CD4-positive, alpha-beta T cell (primary cell): ENCODE measurements around the gene TRMT61A. TPM values are rescaled to one million over a fixed set of nuclear protein-coding genes. Genes with fewer than 3 reads are reported as not detected.
A peak's percentile ranks its signal among the peaks of the same experiment; 100 is the strongest.

Experiments
- ATAC-seq: fragments of 200-7000 bp; cut with Tn5 transposase; one replicate; pipeline ENCODE4 v1.10.0; 2022; ENCODE audit warnings: mild to moderate bottlenecking; ENCODE audit not compliant: poor library complexity
- CTCF ChIA-PET: fragments of 350-600 bp; sonication (Branson Sonifier 250); formaldehyde crosslinking; loops from one replicate; lab custom pipeline; 2021; ENCODE audit warnings: antibody characterized with exemption, inconsistent platforms; lab: Charles Lee
- POLR2A ChIA-PET: fragments of 350-600 bp; sonication (Branson Sonifier 250); formaldehyde crosslinking; loops from one replicate; lab custom pipeline; 2021; ENCODE audit warnings: antibody characterized with exemption, inconsistent platforms; lab: Charles Lee
- DNase-seq, 14 experiments: peaks; one replicate each; pipeline ENCODE4 v3.0.0-alpha.2; 2013 to 2020; ENCODE audit warnings: mixed read lengths in 2 of 14
- H3K27ac ChIP-seq, 2 donors: one replicate each; pipeline versions ENCODE4 v1.5.1 to v1.7.0; 2013; ENCODE audit warnings: low read length in 2 of 2, low read depth in 1 of 2, mild to moderate bottlenecking in 1 of 2
- H3K27me3 ChIP-seq, 2 experiments: 1 replicate in 1 of 2; 2 replicates in 1 of 2; pipeline versions ENCODE4 v1.6.1 to v1.7.0; 2013; ENCODE audit warnings: low read length in 2 of 2, control low read depth in 1 of 2, mild to moderate bottlenecking in 1 of 2, moderate library complexity in 1 of 2; ENCODE audit not compliant: insufficient read depth in 2 of 2, control insufficient read depth in 1 of 2
- H3K36me3 ChIP-seq: one replicate; pipeline ENCODE4 v1.6.1; 2013; ENCODE audit warnings: low read length, control low read depth; ENCODE audit not compliant: insufficient read depth
- H3K4me1 ChIP-seq: one replicate; pipeline ENCODE4 v1.6.1; 2013; ENCODE audit warnings: low read length, control low read depth; ENCODE audit not compliant: insufficient read depth
- H3K4me3 ChIP-seq: one replicate; pipeline ENCODE4 v1.5.1; 2013; ENCODE audit warnings: mild to moderate bottlenecking, low read length, moderate library complexity
- H3K9me3 ChIP-seq, 2 experiments: 1 replicate in 1 of 2; 2 replicates in 1 of 2; pipeline versions ENCODE4 v1.6.1 to v1.7.0; 2013; ENCODE audit warnings: low read length in 2 of 2, mild to moderate bottlenecking in 2 of 2, control low read depth in 1 of 2, moderate library complexity in 1 of 2; ENCODE audit not compliant: control insufficient read depth in 1 of 2, insufficient read depth in 1 of 2
- H3K27ac Mint-ChIP-seq: one replicate; pipeline ENCODE4 v1.8.0; 2020; ENCODE audit warnings: mixed read lengths
- H3K27me3 Mint-ChIP-seq: one replicate; pipeline ENCODE4 v1.8.0; 2021; ENCODE audit warnings: mixed read lengths
- H3K36me3 Mint-ChIP-seq: one replicate; pipeline ENCODE4 v1.8.0; 2021; ENCODE audit warnings: low read depth, mixed read lengths
- H3K4me1 Mint-ChIP-seq: one replicate; pipeline ENCODE4 v1.8.0; 2021; ENCODE audit warnings: low read depth, mixed read lengths
- H3K4me3 Mint-ChIP-seq: one replicate; pipeline ENCODE4 v1.8.0; 2020; ENCODE audit warnings: mild to moderate bottlenecking, mixed read lengths
- H3K9me3 Mint-ChIP-seq: one replicate; pipeline ENCODE4 v1.8.0; 2020; ENCODE audit warnings: mixed read lengths
- CTCF ChIP-seq: fragments of 200-600 bp; IDR thresholded peaks from one replicate; pipeline ENCODE4 v1.8.0; 2022; ENCODE audit warnings: antibody characterized with exemption, mild to moderate bottlenecking
- intact Hi-C, 2 experiments: fragments of 100-400 bp; cut with DNase I in 1 of 2; cut with micrococcal nuclease in 1 of 2; formaldehyde crosslinking; loops; one replicate each; pipeline versions ENCODE4 v1.15.1 to v1.9.0; 2023 to 2025; cut with DNase I, micrococcal nuclease
- total RNA-seq, 174 experiments: library from RNA in 2 of 174; stranded (reverse) in 2 of 174; gene quantifications; one replicate each; pipeline ENCODE4 v1.2.3 and lab custom pipeline; 2021 to 2026

TRMT61A gene
- total RNA-seq, 2 experiments from 2014 or later = 9.2 to 9.8 TPM

GRCh38 chr14:103519837-103520212, 9.2 kb upstream of the TRMT61A start:
- peak overlapping the region; percentile 76 for H3K4me3 Mint-ChIP-seq
- Histone ChIP-seq H3K36me3 (no peaks in the 10 kb centered on the region), H3K27ac (no peak overlapping the region), H3K4me1 (peaks cover 42% of the 10 kb centered on the region), H3K27me3 (peaks cover 11 to 19% of the 10 kb centered on the region in 2 experiments), H3K4me3 (no peak overlapping the region), H3K9me3 (peaks cover 0 to 15% of the 10 kb centered on the region in 2 experiments)
- intact Hi-C loops = no loop called here
- peaks cover 10% of the 10 kb centered on the region for H3K4me1 Mint-ChIP-seq
- ATAC-seq = no peak
- TF ChIP-seq CTCF = no peak
- H3K36me3 Mint-ChIP-seq = no peaks in the 10 kb centered on the region
- POLR2A ChIA-PET = interaction anchor here (2.3 kb wide), 1 partner anchor 9 kb away, joined by 9 read pairs; the partner anchor contains the start of gene TRMT61A
- no peaks in the 10 kb centered on the region for H3K9me3 Mint-ChIP-seq
- DNase-seq = peak in 1 of 14 experiments; percentile 24
- H3K27ac Mint-ChIP-seq = no peak overlapping the region
- CTCF ChIA-PET = no interaction called here
- peaks cover 23% of the 10 kb centered on the region for H3K27me3 Mint-ChIP-seq

GRCh38 chr14:103520269-103520656, 8.7 kb upstream of the TRMT61A start:
- H3K27ac Mint-ChIP-seq = no peak overlapping the region
- H3K4me3 Mint-ChIP-seq = no peak overlapping the region
- Histone ChIP-seq H3K4me1 (peaks cover 42% of the 10 kb centered on the region), H3K4me3 (peak overlapping the region; percentile 50), H3K27me3 (peaks cover 11 to 19% of the 10 kb centered on the region in 2 experiments), H3K9me3 (peaks cover 0 to 15% of the 10 kb centered on the region in 2 experiments), H3K27ac (no peak overlapping the region), H3K36me3 (no peaks in the 10 kb centered on the region)
- ChIA-PET POLR2A (interaction anchor here (2.3 kb wide), 1 partner anchor 8 kb away, joined by 9 read pairs; the partner anchor contains the start of gene TRMT61A), CTCF (interaction anchor here (1.3 to 1.8 kb wide), 3 partner anchors 16 to 129 kb away, joined by 3 to 7 read pairs (median 5); no protein-coding TSS in a partner anchor)
- H3K36me3 Mint-ChIP-seq = no peaks in the 10 kb centered on the region
- no peak for ATAC-seq
- H3K27me3 Mint-ChIP-seq = peaks cover 23% of the 10 kb centered on the region
- no peak for TF ChIP-seq CTCF
- peaks cover 10% of the 10 kb centered on the region for H3K4me1 Mint-ChIP-seq
- intact Hi-C loops = no loop called here
- H3K9me3 Mint-ChIP-seq = no peaks in the 10 kb centered on the region
- peak in 1 of 14 experiments; percentile 32 for DNase-seq

GRCh38 chr14:103520657-103521437, 8.1 kb upstream of the TRMT61A start:
- no peaks in the 10 kb centered on the region for H3K36me3 ChIP-seq
- H3K4me1 ChIP-seq = peaks cover 42% of the 10 kb centered on the region
- POLR2A ChIA-PET = interaction anchor here (1.1 kb wide), 3 partner anchors 10 to 22 kb away, joined by 3 to 4 read pairs (median 3); no protein-coding TSS in a partner anchor
- Mint-ChIP-seq H3K27me3 (peaks cover 23% of the 10 kb centered on the region), H3K27ac (no peak overlapping the region), H3K4me3 (peak overlapping the region; percentile 60), H3K9me3 (no peaks in the 10 kb centered on the region), H3K36me3 (no peaks in the 10 kb centered on the region), H3K4me1 (peaks cover 10% of the 10 kb centered on the region)
- peaks cover 0 to 15% of the 10 kb centered on the region in 2 experiments for H3K9me3 ChIP-seq
- H3K27ac ChIP-seq = no peak overlapping the region
- intact Hi-C loops = no loop called here
- H3K4me3 ChIP-seq = peak overlapping the region; percentile 50
- peak; percentile 57 for TF ChIP-seq CTCF
- CTCF ChIA-PET = interaction anchor here (1.2 to 1.8 kb wide), 5 partner anchors 16 to 130 kb away, joined by 3 to 7 read pairs (median 3); no protein-coding TSS in a partner anchor
- H3K27me3 ChIP-seq = peaks cover 11 to 19% of the 10 kb centered on the region in 2 experiments
- ATAC-seq = peak; percentile 73
- peak; percentile 31 to 88 (median 62) for DNase-seq
